ENCODE measurements around the gene UGT1A6.
A peak's percentile ranks its signal among the peaks of the same experiment; 100 is the strongest.

Gene UGT1A6

GRCh38 chr2:233811087-233811486 is 118.4 kb downstream of the UGT1A6 start:
- Histone ChIP-seq H3K4me1 (ENCODE audit: control insufficient read depth, insufficient read depth, low read length) (no peaks in the 10 kb centered on the region), H3K4me3 (ENCODE audit: low read length) (no peak overlapping the region), H3K27ac (ENCODE audit: low read length) (no peak overlapping the region), H3K36me3 (ENCODE audit: control insufficient read depth, insufficient read depth, low read length) (no peaks in the 10 kb centered on the region), H3K9me3 (ENCODE audit: control insufficient read depth, insufficient read depth, low read length) (no peaks in the 10 kb centered on the region), H3K27me3 (ENCODE audit: control insufficient read depth, insufficient read depth, low read length) (no peaks in the 10 kb centered on the region)
- no CpG with 5 or more reads among the region's 4 CpGs for WGBS (ENCODE audit: insufficient coverage, insufficient read length)
- DNase-seq (ENCODE audit: low read depth, low spot score), result no peak

- Histone ChIP-seq H3K9me3 (ENCODE audit: control insufficient read depth, insufficient read depth, low read length) (no peaks in the 10 kb centered on the region), H3K36me3 (ENCODE audit: control insufficient read depth, insufficient read depth, low read length) (no peaks in the 10 kb centered on the region), H3K27ac (ENCODE audit: low read length) (no peak overlapping the region), H3K27me3 (ENCODE audit: control insufficient read depth, insufficient read depth, low read length) (no peaks in the 10 kb centered on the region), H3K4me3 (ENCODE audit: low read length) (no peak overlapping the region), H3K4me1 (ENCODE audit: control insufficient read depth, insufficient read depth, low read length) (no peaks in the 10 kb centered on the region)
- WGBS (ENCODE audit: insufficient coverage, insufficient read length), result no CpG with 5 or more reads among the region's 8 CpGs
- DNase-seq (ENCODE audit: low read depth, low spot score), result no peak
Measured at GRCh38 chr2:233811732-233812131, 119.0 kb downstream of the UGT1A6 start.

- Histone ChIP-seq H3K27ac (ENCODE audit: low read length) (no peak overlapping the region), H3K27me3 (ENCODE audit: control insufficient read depth, insufficient read depth, low read length) (no peaks in the 10 kb centered on the region), H3K36me3 (ENCODE audit: control insufficient read depth, insufficient read depth, low read length) (no peaks in the 10 kb centered on the region), H3K9me3 (ENCODE audit: control insufficient read depth, insufficient read depth, low read length) (no peaks in the 10 kb centered on the region), H3K4me1 (ENCODE audit: control insufficient read depth, insufficient read depth, low read length) (no peaks in the 10 kb centered on the region), H3K4me3 (ENCODE audit: low read length) (no peak overlapping the region)
- no peak for DNase-seq (ENCODE audit: low read depth, low spot score)
- no CpG with 5 or more reads among the region's 3 CpGs for WGBS (ENCODE audit: insufficient coverage, insufficient read length)
Measured at GRCh38 chr2:233813236-233814055, 120.8 kb downstream of the UGT1A6 start.

- H3K9me3 ChIP-seq (ENCODE audit: control insufficient read depth, insufficient read depth, low read length), result no peaks in the 10 kb centered on the region
- H3K36me3 ChIP-seq (ENCODE audit: control insufficient read depth, insufficient read depth, low read length), result no peaks in the 10 kb centered on the region
- DNase-seq (ENCODE audit: low read depth, low spot score), result peak; percentile 31
- no peaks in the 10 kb centered on the region for H3K4me1 ChIP-seq (ENCODE audit: control insufficient read depth, insufficient read depth, low read length)
- H3K27ac ChIP-seq (ENCODE audit: low read length), result no peak overlapping the region
- WGBS (ENCODE audit: insufficient coverage, insufficient read length), result no CpG with 5 or more reads among the region's 2 CpGs
- no peak overlapping the region for H3K4me3 ChIP-seq (ENCODE audit: low read length)
- H3K27me3 ChIP-seq (ENCODE audit: control insufficient read depth, insufficient read depth, low read length), result no peaks in the 10 kb centered on the region
Measured at GRCh38 chr2:233814056-233814835, 121.6 kb downstream of the UGT1A6 start.

GRCh38 chr2:233815861-233816260 is 123.2 kb downstream of the UGT1A6 start:
- Histone ChIP-seq H3K36me3 (ENCODE audit: control insufficient read depth, insufficient read depth, low read length) (no peaks in the 10 kb centered on the region), H3K4me3 (ENCODE audit: low read length) (no peak overlapping the region), H3K9me3 (ENCODE audit: control insufficient read depth, insufficient read depth, low read length) (no peaks in the 10 kb centered on the region), H3K4me1 (ENCODE audit: control insufficient read depth, insufficient read depth, low read length) (no peaks in the 10 kb centered on the region), H3K27me3 (ENCODE audit: control insufficient read depth, insufficient read depth, low read length) (no peaks in the 10 kb centered on the region), H3K27ac (ENCODE audit: low read length) (no peak overlapping the region)
- no CpG with 5 or more reads among the region's 6 CpGs for WGBS (ENCODE audit: insufficient coverage, insufficient read length)
- no peak for DNase-seq (ENCODE audit: low read depth, low spot score)

- H3K27me3 ChIP-seq (ENCODE audit: control insufficient read depth, insufficient read depth, low read length), result no peaks in the 10 kb centered on the region
- no peak for DNase-seq (ENCODE audit: low read depth, low spot score)
- WGBS (ENCODE audit: insufficient coverage, insufficient read length), result no CpG with 5 or more reads among the region's 2 CpGs
- no peak overlapping the region for H3K27ac ChIP-seq (ENCODE audit: low read length)
- H3K9me3 ChIP-seq (ENCODE audit: control insufficient read depth, insufficient read depth, low read length), result no peaks in the 10 kb centered on the region
- H3K4me3 ChIP-seq (ENCODE audit: low read length), result no peak overlapping the region
- H3K4me1 ChIP-seq (ENCODE audit: control insufficient read depth, insufficient read depth, low read length), result no peaks in the 10 kb centered on the region
- no peaks in the 10 kb centered on the region for H3K36me3 ChIP-seq (ENCODE audit: control insufficient read depth, insufficient read depth, low read length)
Measured at GRCh38 chr2:233816334-233816733, 123.6 kb downstream of the UGT1A6 start.

GRCh38 chr2:233816771-233817170 is 124.1 kb downstream of the UGT1A6 start:
- WGBS (ENCODE audit: insufficient coverage, insufficient read length), result no CpG with 5 or more reads among the region's 4 CpGs

GRCh38 chr2:233817361-233817911 is 124.7 kb downstream of the UGT1A6 start:
- H3K4me3 ChIP-seq (ENCODE audit: low read length), result no peak overlapping the region
- H3K36me3 ChIP-seq (ENCODE audit: control insufficient read depth, insufficient read depth, low read length), result no peaks in the 10 kb centered on the region
- no CpG with 5 or more reads among the region's 3 CpGs for WGBS (ENCODE audit: insufficient coverage, insufficient read length)
- no peaks in the 10 kb centered on the region for H3K4me1 ChIP-seq (ENCODE audit: control insufficient read depth, insufficient read depth, low read length)
- no peak overlapping the region for H3K27ac ChIP-seq (ENCODE audit: low read length)
- H3K27me3 ChIP-seq (ENCODE audit: control insufficient read depth, insufficient read depth, low read length), result no peaks in the 10 kb centered on the region
- no peaks in the 10 kb centered on the region for H3K9me3 ChIP-seq (ENCODE audit: control insufficient read depth, insufficient read depth, low read length)
- DNase-seq (ENCODE audit: low read depth, low spot score), result no peak

More at GRCh38 chr2:233816771-233817170, 124.1 kb downstream of the UGT1A6 start:
- Histone ChIP-seq H3K4me3 (ENCODE audit: low read length) (no peak overlapping the region), H3K36me3 (ENCODE audit: control insufficient read depth, insufficient read depth, low read length) (no peaks in the 10 kb centered on the region), H3K27ac (ENCODE audit: low read length) (no peak overlapping the region), H3K9me3 (ENCODE audit: control insufficient read depth, insufficient read depth, low read length) (no peaks in the 10 kb centered on the region), H3K4me1 (ENCODE audit: control insufficient read depth, insufficient read depth, low read length) (no peaks in the 10 kb centered on the region), H3K27me3 (ENCODE audit: control insufficient read depth, insufficient read depth, low read length) (no peaks in the 10 kb centered on the region)
- DNase-seq (ENCODE audit: low read depth, low spot score), result no peak

- no peaks in the 10 kb centered on the region; the same call in 1 of the 2 replicates for H3K36me3 ChIP-seq (ENCODE audit: control insufficient read depth, insufficient read depth, low read length)
- H3K27ac ChIP-seq (ENCODE audit: low read length), result no peak overlapping the region
- H3K9me3 ChIP-seq (ENCODE audit: control insufficient read depth, insufficient read depth, low read length), result no peaks in the 10 kb centered on the region
- H3K4me1 ChIP-seq (ENCODE audit: control insufficient read depth, insufficient read depth, low read length), result no peaks in the 10 kb centered on the region
- no peaks in the 10 kb centered on the region for H3K27me3 ChIP-seq (ENCODE audit: control insufficient read depth, insufficient read depth, low read length)
- DNase-seq (ENCODE audit: low read depth, low spot score), result no peak
- no CpG with 5 or more reads among the region's 11 CpGs for WGBS (ENCODE audit: insufficient coverage, insufficient read length)
- H3K4me3 ChIP-seq (ENCODE audit: low read length), result no peak overlapping the region
Measured at GRCh38 chr2:233817995-233818638, 125.4 kb downstream of the UGT1A6 start.
